IMR-90 (cell line): Measurements from ENCODE around the gene CD248.

ENCODE experiments used
- BHLHE40 ChIP-seq: fragments of 150-350 bp; IDR thresholded peaks from 2 replicates; pipeline ENCODE4 v1.6.1; 2016; ENCODE audit warnings: mild to moderate bottlenecking, low read depth, low read length
- CEBPB ChIP-seq: IDR thresholded peaks from 2 replicates; pipeline ENCODE4 v1.6.1; 2012; ENCODE audit warnings: low read depth, low read length, improper control_type of control experiment
- CHD1 ChIP-seq: IDR thresholded peaks from 2 replicates; pipeline ENCODE4 v1.6.1; 2012; ENCODE audit warnings: low read depth, low read length, improper control_type of control experiment
- MAFK ChIP-seq: IDR thresholded peaks from 2 replicates; pipeline ENCODE4 v1.6.1; 2012; ENCODE audit warnings: low read depth, low read length, improper control_type of control experiment
- MXI1 ChIP-seq: IDR thresholded peaks from 2 replicates; pipeline ENCODE4 v1.6.1; 2012; ENCODE audit warnings: low read depth, mild to moderate bottlenecking, low read length, moderate library complexity, borderline replicate concordance
- POLR2A ChIP-seq: IDR thresholded peaks from 2 replicates; pipeline ENCODE4 v1.6.1; 2012; ENCODE audit warnings: mild to moderate bottlenecking, low read depth, low read length
- RAD21 ChIP-seq: IDR thresholded peaks from 2 replicates; pipeline ENCODE4 v1.6.1; 2012; ENCODE audit warnings: low read length, improper control_type of control experiment
- RFX5 ChIP-seq: IDR thresholded peaks from 2 replicates; pipeline ENCODE4 v1.8.0; 2012; ENCODE audit warnings: low read depth, mild to moderate bottlenecking, low read length, moderate library complexity
- SMC3 ChIP-seq: fragments of 150-350 bp; IDR thresholded peaks from 2 replicates; pipeline ENCODE4 v1.6.1; 2016; ENCODE audit warnings: low read depth, mild to moderate bottlenecking, antibody characterized with exemption, low read length, moderate library complexity
- USF2 ChIP-seq: fragments of 150-350 bp; IDR thresholded peaks from 2 replicates; pipeline ENCODE4 v1.6.1; 2017; ENCODE audit warnings: mild to moderate bottlenecking, antibody characterized with exemption, low read length, low read depth
- TF ChIP-seq, protein P1 (sequence below): conservative IDR thresholded peaks from 2 replicates; pipeline ENCODE4 v1.5.1; 2012; ENCODE audit warnings: mild to moderate bottlenecking, low read depth, low read length, improper control_type of control experiment

- TF ChIP-seq POLR2A, result no peak
- TF ChIP-seq, protein P1, sequence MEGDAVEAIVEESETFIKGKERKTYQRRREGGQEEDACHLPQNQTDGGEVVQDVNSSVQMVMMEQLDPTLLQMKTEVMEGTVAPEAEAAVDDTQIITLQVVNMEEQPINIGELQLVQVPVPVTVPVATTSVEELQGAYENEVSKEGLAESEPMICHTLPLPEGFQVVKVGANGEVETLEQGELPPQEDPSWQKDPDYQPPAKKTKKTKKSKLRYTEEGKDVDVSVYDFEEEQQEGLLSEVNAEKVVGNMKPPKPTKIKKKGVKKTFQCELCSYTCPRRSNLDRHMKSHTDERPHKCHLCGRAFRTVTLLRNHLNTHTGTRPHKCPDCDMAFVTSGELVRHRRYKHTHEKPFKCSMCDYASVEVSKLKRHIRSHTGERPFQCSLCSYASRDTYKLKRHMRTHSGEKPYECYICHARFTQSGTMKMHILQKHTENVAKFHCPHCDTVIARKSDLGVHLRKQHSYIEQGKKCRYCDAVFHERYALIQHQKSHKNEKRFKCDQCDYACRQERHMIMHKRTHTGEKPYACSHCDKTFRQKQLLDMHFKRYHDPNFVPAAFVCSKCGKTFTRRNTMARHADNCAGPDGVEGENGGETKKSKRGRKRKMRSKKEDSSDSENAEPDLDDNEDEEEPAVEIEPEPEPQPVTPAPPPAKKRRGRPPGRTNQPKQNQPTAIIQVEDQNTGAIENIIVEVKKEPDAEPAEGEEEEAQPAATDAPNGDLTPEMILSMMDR, result peak; percentile 40
- TF ChIP-seq RAD21, result no peak
- TF ChIP-seq USF2, result no peak
- no peak for TF ChIP-seq SMC3
- TF ChIP-seq RFX5, result no peak
- TF ChIP-seq CEBPB, result no peak
- no peak for TF ChIP-seq BHLHE40
- TF ChIP-seq CHD1, result no peak
- TF ChIP-seq MAFK, result no peak
- 0 out of 2 replicates have a peak, but pooled peaks have one; percentile 42 for TF ChIP-seq MXI1
Measured at GRCh38 chr11:66268952-66269905, 47.6 kb downstream of the CD248 start.
